ENCODE measurements around the gene FOXD2.

Gene FOXD2

GRCh38 chr1:47460040-47460439, 22.2 kb downstream of the FOXD2 start:
- peaks cover 20% of the 10 kb centered on the region for H3K27me3 ChIP-seq (ENCODE audit: insufficient read depth, poor library complexity, severe bottlenecking)
- H3K9me3 ChIP-seq (ENCODE audit: severe bottlenecking) = no peaks in the 10 kb centered on the region
- H3K4me1 ChIP-seq (ENCODE audit: insufficient read depth, poor library complexity, severe bottlenecking) = no peaks in the 10 kb centered on the region
- no peak for TF ChIP-seq CTCF (IDR thresholded peaks at IDR 0.05; ENCODE audit: poor library complexity, severe bottlenecking)
- no peak overlapping the region for H3K27ac ChIP-seq (ENCODE audit: poor library complexity, severe bottlenecking)
- no peaks in the 10 kb centered on the region for H3K36me3 ChIP-seq (ENCODE audit: low read depth)
- DNase-seq (ENCODE audit: low spot score) = no peak
- ATAC-seq (ENCODE audit: low read depth) = no peak
- H3K4me3 ChIP-seq (ENCODE audit: severe bottlenecking) = no peak overlapping the region

GRCh38 chr1:47460456-47460855, 22.6 kb downstream of the FOXD2 start:
- Histone ChIP-seq H3K4me1 (ENCODE audit: insufficient read depth, poor library complexity, severe bottlenecking) (no peaks in the 10 kb centered on the region), H3K4me3 (ENCODE audit: severe bottlenecking) (no peak overlapping the region), H3K9me3 (ENCODE audit: severe bottlenecking) (no peaks in the 10 kb centered on the region), H3K36me3 (ENCODE audit: low read depth) (no peaks in the 10 kb centered on the region), H3K27me3 (ENCODE audit: insufficient read depth, poor library complexity, severe bottlenecking) (peaks cover 20% of the 10 kb centered on the region), H3K27ac (ENCODE audit: poor library complexity, severe bottlenecking) (no peak overlapping the region)
- no peak for TF ChIP-seq CTCF (IDR thresholded peaks at IDR 0.05; ENCODE audit: poor library complexity, severe bottlenecking)
- DNase-seq (ENCODE audit: low spot score) (no peak), ATAC-seq (ENCODE audit: low read depth) (no peak)

- no peaks in the 10 kb centered on the region for H3K36me3 ChIP-seq (ENCODE audit: low read depth)
- DNase-seq (ENCODE audit: low spot score) = no peak
- ATAC-seq (ENCODE audit: low read depth) = no peak
- no peak overlapping the region for H3K27ac ChIP-seq (ENCODE audit: poor library complexity, severe bottlenecking)
- no peak overlapping the region for H3K4me3 ChIP-seq (ENCODE audit: severe bottlenecking)
- no peak for TF ChIP-seq CTCF (IDR thresholded peaks at IDR 0.05; ENCODE audit: poor library complexity, severe bottlenecking)
- H3K27me3 ChIP-seq (ENCODE audit: insufficient read depth, poor library complexity, severe bottlenecking) = peaks cover 5% of the 10 kb centered on the region
- no peaks in the 10 kb centered on the region for H3K9me3 ChIP-seq (ENCODE audit: severe bottlenecking)
- no peaks in the 10 kb centered on the region for H3K4me1 ChIP-seq (ENCODE audit: insufficient read depth, poor library complexity, severe bottlenecking)
Measured at GRCh38 chr1:47465605-47466004, 27.8 kb downstream of the FOXD2 start.

GRCh38 chr1:47468709-47469389, 31.0 kb downstream of the FOXD2 start:
- H3K27ac ChIP-seq (ENCODE audit: poor library complexity, severe bottlenecking) = no peak overlapping the region
- no peak overlapping the region for H3K4me3 ChIP-seq (ENCODE audit: severe bottlenecking)
- TF ChIP-seq CTCF (IDR thresholded peaks at IDR 0.05; ENCODE audit: poor library complexity, severe bottlenecking) = no peak
- H3K9me3 ChIP-seq (ENCODE audit: severe bottlenecking) = no peaks in the 10 kb centered on the region
- no peaks in the 10 kb centered on the region for H3K27me3 ChIP-seq (ENCODE audit: insufficient read depth, poor library complexity, severe bottlenecking)
- no peak for DNase-seq (ENCODE audit: low spot score)
- ATAC-seq (ENCODE audit: low read depth) = no peak
- H3K4me1 ChIP-seq (ENCODE audit: insufficient read depth, poor library complexity, severe bottlenecking) = no peaks in the 10 kb centered on the region
- H3K36me3 ChIP-seq (ENCODE audit: low read depth) = no peaks in the 10 kb centered on the region

- Histone ChIP-seq H3K4me3 (ENCODE audit: severe bottlenecking) (no peak overlapping the region), H3K4me1 (ENCODE audit: insufficient read depth, poor library complexity, severe bottlenecking) (no peaks in the 10 kb centered on the region), H3K9me3 (ENCODE audit: severe bottlenecking) (no peaks in the 10 kb centered on the region), H3K36me3 (ENCODE audit: low read depth) (no peaks in the 10 kb centered on the region), H3K27me3 (ENCODE audit: insufficient read depth, poor library complexity, severe bottlenecking) (no peaks in the 10 kb centered on the region), H3K27ac (ENCODE audit: poor library complexity, severe bottlenecking) (no peak overlapping the region)
- DNase-seq (ENCODE audit: low spot score) = no peak
- no peak for ATAC-seq (ENCODE audit: low read depth)
- no peak for TF ChIP-seq CTCF (IDR thresholded peaks at IDR 0.05; ENCODE audit: poor library complexity, severe bottlenecking)
Measured at GRCh38 chr1:47469390-47469759, 31.5 kb downstream of the FOXD2 start.
